Activated CD4-positive, CD25-positive, alpha-beta regulatory T cell treated with anti-CD3 and anti-CD28 coated beads, Interleukin-2, amount 50 U/mL, for 24 hours (primary cell): Measurements from ENCODE around the gene UBD.

Source experiments
- ATAC-seq, 2 donors: fragments of 150-1000 bp; cut with Tn5 transposase; one replicate each; pipeline ENCODE4 v1.10.0; 2021; ENCODE audit warnings: mild to moderate bottlenecking in 1 of 2, moderate library complexity in 1 of 2

The UBD gene

GRCh38 chr6:29558439-29559079, 973 bp downstream of the UBD start:
- no peak for ATAC-seq

- no peak for ATAC-seq
Observed at GRCh38 chr6:29557320-29557719, 2.2 kb downstream of the UBD start.

- no peak for ATAC-seq
Observed at GRCh38 chr6:29554764-29555163, 4.8 kb downstream of the UBD start.

- peak; percentile 42 to 62 for ATAC-seq
Observed at GRCh38 chr6:29553268-29554057, 6.1 kb downstream of the UBD start.

- peak; percentile 73 to 75 for ATAC-seq
Observed at GRCh38 chr6:29552512-29553051, 7.0 kb downstream of the UBD start.

- peak; percentile 89 to 92 for ATAC-seq
Observed at GRCh38 chr6:29547573-29547972, 12.0 kb downstream of the UBD start.

- ATAC-seq = no peak
Observed at GRCh38 chr6:29537714-29538403, 21.7 kb downstream of the UBD start.

GRCh38 chr6:29532320-29532951, 27.1 kb downstream of the UBD start:
- no peak for ATAC-seq

- ATAC-seq = peak; percentile 61 to 75
Observed at GRCh38 chr6:29531668-29532067, 27.9 kb downstream of the UBD start.

- ATAC-seq = no peak
Observed at GRCh38 chr6:29530671-29531310, 28.7 kb downstream of the UBD start.

- no peak for ATAC-seq
Observed at GRCh38 chr6:29529956-29530355, 29.6 kb downstream of the UBD start.

- no peak for ATAC-seq
Observed at GRCh38 chr6:29528988-29529560, 30.5 kb downstream of the UBD start.

- no peak for ATAC-seq
Observed at GRCh38 chr6:29528300-29528931, 31.1 kb downstream of the UBD start.

GRCh38 chr6:29527564-29527963, 32.0 kb downstream of the UBD start:
- ATAC-seq = no peak

GRCh38 chr6:29527126-29527525, 32.4 kb downstream of the UBD start:
- ATAC-seq = no peak

- no peak for ATAC-seq
Observed at GRCh38 chr6:29525311-29525639, 34.3 kb downstream of the UBD start.

GRCh38 chr6:29524444-29525310, 34.9 kb downstream of the UBD start:
- ATAC-seq = no peak

- ATAC-seq = no peak
Observed at GRCh38 chr6:29524044-29524443, 35.5 kb downstream of the UBD start.

GRCh38 chr6:29522227-29522626, 37.3 kb downstream of the UBD start:
- no peak for ATAC-seq

GRCh38 chr6:29521006-29521680, 38.4 kb downstream of the UBD start:
- no peak for ATAC-seq
